WI38 (cell line): Measurements from ENCODE around the gene BMAL1.

Experiments used
- H3K4me3 ChIP-seq: 2 replicates; pipeline ENCODE4 v1.5.1; 2011; ENCODE audit warnings: low read depth, mild to moderate bottlenecking, control low read depth, low read length
- CTCF ChIP-seq: IDR thresholded peaks from 2 replicates; pipeline ENCODE4 v1.5.1; 2012; ENCODE audit warnings: low read depth, mild to moderate bottlenecking, control low read depth, low read length

Gene BMAL1

DNA sequence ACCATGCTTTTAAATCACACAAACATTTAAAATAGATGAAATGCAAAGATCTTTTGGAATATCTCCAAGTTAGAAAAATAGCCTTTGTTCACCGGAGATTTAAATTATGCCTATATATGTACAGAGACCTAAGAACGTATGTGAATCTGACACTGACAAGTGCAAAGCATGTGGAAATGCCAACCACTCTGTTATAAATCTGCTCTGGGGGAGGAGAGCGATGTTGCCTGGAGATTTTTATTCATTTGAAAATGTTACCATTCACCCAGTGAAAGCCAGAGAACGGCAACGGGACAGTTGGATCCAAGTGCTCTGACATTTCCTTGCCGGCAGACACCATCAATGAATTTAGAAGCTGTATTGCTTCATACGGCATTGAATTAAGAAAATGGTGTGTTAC, 39.8 kb upstream of the BMAL1 start:
- no peak overlapping the region for H3K4me3 ChIP-seq
- TF ChIP-seq CTCF: no peak

GRCh38 chr11:13238879-13239514, 38.6 kb upstream of the BMAL1 start:
- TF ChIP-seq CTCF: peak; percentile 92
- H3K4me3 ChIP-seq: no peak overlapping the region

- H3K4me3 ChIP-seq: no peak overlapping the region
- no peak for TF ChIP-seq CTCF
Measured at GRCh38 chr11:13242564-13242963, 35.0 kb upstream of the BMAL1 start.

- H3K4me3 ChIP-seq: no peak overlapping the region
- TF ChIP-seq CTCF: no peak
Measured at GRCh38 chr11:13247606-13248296, 29.8 kb upstream of the BMAL1 start.

DNA sequence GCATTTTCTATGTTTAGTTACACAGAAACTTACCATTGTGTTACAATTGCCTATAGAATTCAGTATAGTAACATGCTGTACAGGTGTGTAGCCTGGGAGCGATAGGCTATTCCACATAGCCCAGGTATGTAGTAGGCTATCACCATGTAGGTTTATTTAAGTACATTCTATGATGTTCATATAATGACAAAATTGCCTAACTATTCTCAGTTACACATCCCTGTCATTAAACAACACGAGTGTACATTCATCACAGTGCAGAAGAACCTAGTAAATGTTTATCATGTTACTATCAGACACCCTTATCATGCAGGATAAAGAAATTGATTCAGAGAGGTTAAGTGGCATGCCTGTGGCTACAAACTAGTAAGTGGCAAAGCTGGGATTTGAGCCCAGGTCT, 28.4 kb upstream of the BMAL1 start:
- TF ChIP-seq CTCF: no peak
- no peak overlapping the region for H3K4me3 ChIP-seq

GRCh38 chr11:13249992-13250391, 27.6 kb upstream of the BMAL1 start:
- no peak for TF ChIP-seq CTCF
- H3K4me3 ChIP-seq: no peak overlapping the region

GRCh38 chr11:13251966-13252365, 25.6 kb upstream of the BMAL1 start:
- H3K4me3 ChIP-seq: no peak overlapping the region
- TF ChIP-seq CTCF: no peak
